Measurements from ENCODE around the gene TRPM2. TPM values are rescaled to one million over a fixed set of nuclear protein-coding genes. Genes with fewer than 3 reads are reported as not detected.

TRPM2 gene
- total and polyA plus RNA-seq, 2 donors (not counting 1 experiment from before 2014, with no cell fraction given) = not detected

GRCh38 chr21:44326272-44326647 lies 27.2 kb upstream of the TRPM2 start:
- Histone ChIP-seq H4K20me1 (ENCODE audit: control insufficient read depth, extremely low read depth, insufficient read depth, low read length) (no peaks in the 10 kb centered on the region), H3K27me3 (ENCODE audit: control insufficient read depth, insufficient read depth, low read length) (no peaks in the 10 kb centered on the region), H3K79me2 (ENCODE audit: control insufficient read depth, insufficient read depth, low read length) (no peaks in the 10 kb centered on the region), H3K9me3 (ENCODE audit: control insufficient read depth, insufficient read depth, low read depth, low read length) (no peaks in the 10 kb centered on the region), H3K36me3 (ENCODE audit: control insufficient read depth, insufficient read depth, low read length) (peaks cover 21% of the 10 kb centered on the region), H3K4me3 (replicated peaks in 1 of 4; ENCODE audit: control extremely low read depth in 1 of 4, insufficient read depth in 1 of 4, low read depth in 3 of 4, low read length in 4 of 4) (no peak overlapping the region), H3K27ac (ENCODE audit: insufficient read depth, low read length) (no peak overlapping the region), H3K4me1 (ENCODE audit: control insufficient read depth, extremely low read depth, insufficient read depth, low read length) (no peaks in the 10 kb centered on the region), H3K9ac (ENCODE audit: insufficient read depth, low read length) (no peak overlapping the region), H2AFZ (ENCODE audit: low read length) (no peak overlapping the region), H3K4me2 (ENCODE audit: extremely low read depth, insufficient read depth, low read length) (no peak overlapping the region)
- no peak for TF ChIP-seq EZH2 (IDR thresholded peaks at IDR 0.05; ENCODE audit: low read length, missing control alignments)
- TF ChIP-seq, protein P1, sequence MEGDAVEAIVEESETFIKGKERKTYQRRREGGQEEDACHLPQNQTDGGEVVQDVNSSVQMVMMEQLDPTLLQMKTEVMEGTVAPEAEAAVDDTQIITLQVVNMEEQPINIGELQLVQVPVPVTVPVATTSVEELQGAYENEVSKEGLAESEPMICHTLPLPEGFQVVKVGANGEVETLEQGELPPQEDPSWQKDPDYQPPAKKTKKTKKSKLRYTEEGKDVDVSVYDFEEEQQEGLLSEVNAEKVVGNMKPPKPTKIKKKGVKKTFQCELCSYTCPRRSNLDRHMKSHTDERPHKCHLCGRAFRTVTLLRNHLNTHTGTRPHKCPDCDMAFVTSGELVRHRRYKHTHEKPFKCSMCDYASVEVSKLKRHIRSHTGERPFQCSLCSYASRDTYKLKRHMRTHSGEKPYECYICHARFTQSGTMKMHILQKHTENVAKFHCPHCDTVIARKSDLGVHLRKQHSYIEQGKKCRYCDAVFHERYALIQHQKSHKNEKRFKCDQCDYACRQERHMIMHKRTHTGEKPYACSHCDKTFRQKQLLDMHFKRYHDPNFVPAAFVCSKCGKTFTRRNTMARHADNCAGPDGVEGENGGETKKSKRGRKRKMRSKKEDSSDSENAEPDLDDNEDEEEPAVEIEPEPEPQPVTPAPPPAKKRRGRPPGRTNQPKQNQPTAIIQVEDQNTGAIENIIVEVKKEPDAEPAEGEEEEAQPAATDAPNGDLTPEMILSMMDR (conservative IDR thresholded peaks at IDR 0.05 in 1 of 2, IDR thresholded peaks at IDR 0.05 in 1 of 2; ENCODE audit: low read depth in 1 of 2, low read length in 2 of 2) = no peak
- DNase-seq (ENCODE audit: low read depth in 2 of 2) = no peak

DNA sequence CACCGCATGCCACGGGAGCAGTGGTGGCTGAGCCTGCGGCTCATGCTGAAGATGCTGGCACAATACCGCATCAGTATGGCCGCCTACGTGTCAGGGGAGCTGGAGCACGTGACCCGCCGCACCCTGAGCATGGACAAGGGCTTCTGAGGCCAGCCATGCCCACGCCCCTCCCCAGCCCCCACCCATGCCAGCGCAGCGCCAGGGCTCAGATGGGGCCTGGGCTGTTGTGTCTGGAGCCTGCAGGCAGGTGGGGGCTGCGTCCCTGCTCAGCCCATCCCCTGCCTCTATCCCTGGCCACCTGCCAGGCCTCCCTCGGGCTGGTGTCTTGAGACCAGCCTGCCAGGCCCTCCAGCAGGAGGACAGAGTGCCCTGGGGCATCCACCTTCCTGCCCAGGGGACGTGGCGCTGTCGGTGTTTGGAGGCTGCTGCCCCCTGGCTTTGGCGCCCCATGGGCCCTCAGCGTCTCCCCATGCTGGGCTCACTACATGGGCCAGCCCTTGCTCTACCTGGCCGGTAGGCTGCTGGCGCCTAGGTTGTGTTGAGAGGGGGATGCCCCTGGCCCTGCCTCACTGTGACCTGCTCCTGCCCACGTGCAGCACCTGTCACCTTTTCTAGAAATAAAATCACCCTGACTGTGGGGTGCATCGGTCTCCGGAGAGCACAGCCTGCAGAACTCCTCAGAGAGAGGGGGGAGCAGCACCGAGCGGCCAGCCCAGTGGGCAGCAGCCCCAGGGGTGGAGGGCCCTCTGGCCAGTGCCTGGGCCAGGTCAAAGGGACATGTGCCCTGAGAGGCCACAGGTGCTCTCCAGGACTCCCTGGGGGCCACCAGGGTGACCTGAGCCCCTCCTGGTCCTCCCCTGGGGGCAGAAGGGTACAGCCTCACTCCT lies 26.5 kb upstream of the TRPM2 start:
- no peak overlapping the region for H3K4me2 ChIP-seq (ENCODE audit: extremely low read depth, insufficient read depth, low read length)
- no peak for TF ChIP-seq EZH2 (IDR thresholded peaks at IDR 0.05; ENCODE audit: low read length, missing control alignments)
- TF ChIP-seq, protein P1 (conservative IDR thresholded peaks at IDR 0.05 in 1 of 2, IDR thresholded peaks at IDR 0.05 in 1 of 2; ENCODE audit: low read depth in 1 of 2, low read length in 2 of 2) = no peak

GRCh38 chr21:44327603-44327974 lies 25.8 kb upstream of the TRPM2 start:
- Histone ChIP-seq H3K27ac (ENCODE audit: insufficient read depth, low read length) (no peak overlapping the region), H3K9ac (ENCODE audit: insufficient read depth, low read length) (no peak overlapping the region), H3K36me3 (ENCODE audit: control insufficient read depth, insufficient read depth, low read length) (peaks cover 19% of the 10 kb centered on the region), H4K20me1 (ENCODE audit: control insufficient read depth, extremely low read depth, insufficient read depth, low read length) (no peaks in the 10 kb centered on the region), H3K4me1 (ENCODE audit: control insufficient read depth, extremely low read depth, insufficient read depth, low read length) (no peaks in the 10 kb centered on the region), H3K9me3 (ENCODE audit: control insufficient read depth, insufficient read depth, low read depth, low read length) (no peaks in the 10 kb centered on the region), H3K4me3 (replicated peaks in 1 of 4; ENCODE audit: control extremely low read depth in 1 of 4, insufficient read depth in 1 of 4, low read depth in 3 of 4, low read length in 4 of 4) (no peak overlapping the region), H3K79me2 (ENCODE audit: control insufficient read depth, insufficient read depth, low read length) (no peaks in the 10 kb centered on the region), H2AFZ (ENCODE audit: low read length) (no peak overlapping the region), H3K4me2 (ENCODE audit: extremely low read depth, insufficient read depth, low read length) (no peak overlapping the region), H3K27me3 (ENCODE audit: control insufficient read depth, insufficient read depth, low read length) (no peaks in the 10 kb centered on the region)
- TF ChIP-seq, protein P1 (conservative IDR thresholded peaks at IDR 0.05 in 1 of 2, IDR thresholded peaks at IDR 0.05 in 1 of 2; ENCODE audit: low read depth in 1 of 2, low read length in 2 of 2) = no peak
- TF ChIP-seq EZH2 (IDR thresholded peaks at IDR 0.05; ENCODE audit: low read length, missing control alignments) = no peak
- DNase-seq (ENCODE audit: low read depth in 2 of 2) = no peak

More for the DNA sequence above, 26.5 kb upstream of the TRPM2 start:
- no peak overlapping the region for H3K4me3 ChIP-seq (replicated peaks in 1 of 4; ENCODE audit: control extremely low read depth in 1 of 4, insufficient read depth in 1 of 4, low read depth in 3 of 4, low read length in 4 of 4)
- no peaks in the 10 kb centered on the region for H3K4me1 ChIP-seq (ENCODE audit: control insufficient read depth, extremely low read depth, insufficient read depth, low read length)
- H3K9me3 ChIP-seq (ENCODE audit: control insufficient read depth, insufficient read depth, low read depth, low read length) = no peaks in the 10 kb centered on the region
- H2AFZ ChIP-seq (ENCODE audit: low read length) = no peak overlapping the region
- H3K36me3 ChIP-seq (ENCODE audit: control insufficient read depth, insufficient read depth, low read length) = peaks cover 19% of the 10 kb centered on the region
- no peaks in the 10 kb centered on the region for H4K20me1 ChIP-seq (ENCODE audit: control insufficient read depth, extremely low read depth, insufficient read depth, low read length)
- H3K79me2 ChIP-seq (ENCODE audit: control insufficient read depth, insufficient read depth, low read length) = no peaks in the 10 kb centered on the region
- DNase-seq (ENCODE audit: low read depth in 2 of 2) = no peak
- no peaks in the 10 kb centered on the region for H3K27me3 ChIP-seq (ENCODE audit: control insufficient read depth, insufficient read depth, low read length)
- no peak overlapping the region for H3K9ac ChIP-seq (ENCODE audit: insufficient read depth, low read length)
- H3K27ac ChIP-seq (ENCODE audit: insufficient read depth, low read length) = no peak overlapping the region
